GM18502 (cell line): ENCODE measurements around the gene GFOD2.

Experiments
- ATAC-seq: cut with Tn5 transposase; IDR thresholded peaks from one replicate; pipeline ENCODE4 v1.9.1; 2021; ENCODE audit warnings: mild to moderate bottlenecking; ENCODE audit not compliant: unreplicated experiment, poor library complexity

The GFOD2 gene

DNA sequence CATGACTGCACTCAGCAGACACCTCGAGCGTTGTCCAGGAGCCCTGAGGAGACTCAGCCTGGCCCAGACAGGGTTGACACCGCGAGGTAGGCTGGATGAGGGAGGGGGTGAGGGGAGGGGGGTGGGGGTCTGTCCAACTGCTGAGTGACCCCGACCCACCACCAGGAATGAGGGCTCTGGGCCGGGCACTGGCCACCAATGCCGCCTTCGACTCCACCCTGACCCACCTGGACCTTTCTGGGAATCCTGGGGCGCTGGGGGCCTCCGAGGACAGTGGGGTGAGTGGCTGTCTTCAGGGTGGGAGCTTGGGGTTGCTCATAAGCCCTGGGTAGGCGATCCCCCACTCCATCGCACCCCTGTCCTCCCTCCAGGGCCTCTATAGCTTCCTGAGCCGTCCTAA is 71.4 kb downstream of the GFOD2 start:
- ATAC-seq, result no peak

- ATAC-seq, result no peak
Observed at GRCh38 chr16:67647111-67647651, 71.9 kb downstream of the GFOD2 start.

DNA sequence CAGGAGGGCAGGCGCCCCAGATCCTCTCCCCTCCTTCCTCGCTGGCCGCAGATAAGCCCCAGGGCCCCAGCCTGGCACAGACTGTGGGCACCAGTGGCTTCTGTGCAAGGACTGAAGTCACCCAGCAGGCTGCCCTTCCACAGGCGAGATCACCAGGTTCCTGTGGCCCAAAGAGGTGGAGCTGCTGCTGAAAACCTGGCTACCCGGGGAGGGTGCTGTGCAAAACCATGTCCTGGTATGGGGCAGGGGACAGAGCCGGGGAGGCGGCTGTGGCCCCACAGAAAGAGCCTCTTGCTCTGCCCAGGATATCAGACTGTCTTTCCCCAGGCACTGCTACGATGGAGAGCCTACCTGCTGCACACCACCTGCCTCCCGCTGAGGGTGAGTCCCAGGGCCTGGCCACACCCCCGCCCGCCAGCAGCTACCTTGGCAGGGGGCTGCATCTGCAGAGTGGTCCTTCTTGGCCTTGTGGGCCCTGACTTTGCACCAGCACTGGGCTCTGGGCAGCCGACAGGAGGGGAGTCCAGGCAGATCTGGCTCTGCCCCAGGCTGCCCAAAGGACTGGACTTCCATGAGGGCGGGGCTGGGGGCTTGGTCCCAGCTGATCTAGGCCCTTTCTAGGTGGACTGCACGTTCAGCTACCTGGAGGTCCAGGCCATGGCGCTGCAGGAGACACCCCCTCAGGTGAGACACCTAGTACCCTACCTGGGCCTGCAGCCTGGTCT is 73.6 kb downstream of the GFOD2 start:
- ATAC-seq, result no peak

GRCh38 chr16:67644038-67644437 is 75.1 kb downstream of the GFOD2 start:
- no peak for ATAC-seq

GRCh38 chr16:67641779-67642708 is 77.1 kb downstream of the GFOD2 start:
- ATAC-seq, result no peak

GRCh38 chr16:67637625-67638024 is 81.5 kb downstream of the GFOD2 start:
- ATAC-seq, result no peak

GRCh38 chr16:67636713-67637112 is 82.4 kb downstream of the GFOD2 start:
- no peak for ATAC-seq

DNA sequence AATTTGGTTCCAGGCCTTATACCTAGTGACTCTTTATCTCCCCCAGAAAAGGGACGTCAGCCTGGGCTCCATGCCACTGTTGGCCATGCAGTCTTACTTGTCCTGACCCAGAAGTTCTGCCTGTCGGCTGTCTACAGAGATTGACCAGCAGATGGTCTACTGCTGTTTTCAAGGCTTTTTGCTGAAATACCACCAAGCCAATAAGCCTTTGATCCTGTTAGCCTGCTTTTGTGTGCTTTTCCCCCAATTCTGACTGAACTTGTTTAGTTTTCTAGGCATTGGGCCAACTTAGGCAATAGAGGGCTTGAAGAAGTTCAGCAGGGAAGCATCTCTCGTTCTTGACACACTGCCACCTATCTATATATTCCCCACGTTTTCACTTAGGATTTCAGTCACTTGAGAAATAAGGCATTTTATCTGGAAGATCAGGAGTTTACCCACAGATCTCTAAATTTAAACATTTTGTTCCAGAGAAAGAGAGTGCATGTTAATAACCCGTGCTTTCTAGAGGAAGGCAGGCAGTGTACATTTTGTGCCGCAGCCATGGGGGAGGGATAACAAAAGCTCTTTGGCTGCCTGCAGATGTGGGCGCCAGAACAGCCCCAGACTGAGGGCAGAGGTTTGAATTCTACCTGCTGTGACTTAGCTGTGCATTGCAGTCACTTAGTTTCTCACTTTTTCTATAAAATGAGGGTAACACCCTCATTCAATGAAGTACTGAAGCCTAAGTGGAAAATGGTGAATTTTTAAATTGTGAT is 86.5 kb downstream of the GFOD2 start:
- no peak for ATAC-seq

GRCh38 chr16:67628216-67628615 is 90.9 kb downstream of the GFOD2 start:
- no peak for ATAC-seq
